Activated T-helper 2 cell treated with anti-CD3 and anti-CD28 coated beads, Interferon-gamma antibody, Interleukin-2, Interleukin-4, amounts not matched to agents 10 μg/mL and 5 μg/mL and 100 μg/mL, durations not matched to agents 14 hours and 24 hours and 36 hours (primary cell): ENCODE measurements around the gene EXTL1. TPM values are rescaled to one million over a fixed set of nuclear protein-coding genes. Genes with fewer than 3 reads are reported as not detected.

ENCODE experiments used
- DNase-seq: peaks from one replicate; pipeline ENCODE4 v3.0.0; 2021; ENCODE audit warnings: low spot score
- H3K27ac Mint-ChIP-seq: one replicate; pipeline ENCODE4 v1.8.0; 2021; ENCODE audit warnings: mixed read lengths
- H3K27me3 Mint-ChIP-seq: one replicate; pipeline ENCODE4 v1.8.0; 2021; ENCODE audit warnings: low read depth, mixed read lengths
- H3K36me3 Mint-ChIP-seq: one replicate; pipeline ENCODE4 v1.8.0; 2021; ENCODE audit warnings: low read depth, mixed read lengths
- H3K4me1 Mint-ChIP-seq: one replicate; pipeline ENCODE4 v1.8.0; 2021; ENCODE audit warnings: low read depth, mixed read lengths
- H3K4me3 Mint-ChIP-seq: one replicate; pipeline ENCODE4 v1.8.0; 2021; ENCODE audit warnings: low read depth, mild to moderate bottlenecking, moderate library complexity, mixed read lengths
- H3K9me3 Mint-ChIP-seq: one replicate; pipeline ENCODE4 v1.8.0; 2021; ENCODE audit warnings: mixed read lengths
- intact Hi-C: fragments of 100-400 bp; cut with micrococcal nuclease; formaldehyde crosslinking; loops from one replicate; pipeline ENCODE4 v1.15.1; 2023
- total RNA-seq: library from RNA; stranded (reverse); gene quantifications from 2 replicates; pipeline ENCODE4 v1.2.3, GENCODE V29; 2022

EXTL1 gene
- total RNA-seq, 1 donor from 2014 or later, result not detected

GRCh38 chr1:26032656-26033357 lies 11.2 kb downstream of the EXTL1 start:
- H3K9me3 Mint-ChIP-seq, result no peaks in the 10 kb centered on the region
- no peak for DNase-seq
- H3K4me3 Mint-ChIP-seq, result no peak overlapping the region
- peaks cover 28% of the 10 kb centered on the region for H3K27me3 Mint-ChIP-seq
- H3K4me1 Mint-ChIP-seq, result peaks cover 12% of the 10 kb centered on the region
- H3K36me3 Mint-ChIP-seq, result no peaks in the 10 kb centered on the region
- H3K27ac Mint-ChIP-seq, result no peak overlapping the region
- intact Hi-C loops, result no loop called here

DNA sequence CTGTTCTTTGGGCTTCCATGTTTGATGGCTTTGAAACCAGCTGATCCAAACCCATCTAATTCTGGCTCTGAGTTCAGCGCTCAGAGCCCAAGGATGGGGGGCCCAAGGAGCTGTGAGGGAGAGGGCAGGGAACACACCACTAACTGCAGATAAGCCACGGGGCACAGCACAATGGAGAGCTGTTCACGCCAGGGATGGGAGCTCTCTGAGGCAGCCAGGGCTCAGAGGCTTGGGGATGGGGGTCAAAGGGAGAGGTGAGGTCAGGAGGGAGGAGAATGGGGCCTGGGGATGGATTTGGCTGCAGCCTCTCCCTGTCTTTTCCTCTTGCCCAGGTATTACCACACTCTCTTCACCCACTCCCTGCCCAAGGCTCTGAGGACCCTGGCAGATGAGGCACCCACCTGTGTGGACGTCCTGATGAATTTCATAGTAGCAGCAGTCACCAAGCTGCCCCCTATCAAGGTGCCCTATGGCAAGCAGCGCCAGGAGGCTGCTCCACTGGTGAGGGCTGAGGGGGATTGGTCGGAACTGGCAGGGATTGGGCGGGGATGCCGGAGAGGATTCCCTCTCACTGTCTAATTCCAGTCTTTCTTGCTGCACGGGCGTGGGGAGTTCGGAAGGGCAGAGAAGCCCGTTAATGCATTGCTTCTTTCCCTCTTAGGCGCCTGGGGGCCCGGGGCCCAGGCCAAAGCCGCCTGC lies 13.1 kb downstream of the EXTL1 start:
- H3K4me3 Mint-ChIP-seq, result peak overlapping the region; percentile 94
- intact Hi-C loops, result loop anchor here (2.0 to 5.0 kb wide), 3 partner anchors 70 to 203 kb away; no protein-coding TSS in a partner anchor
- H3K27me3 Mint-ChIP-seq, result peaks cover 28% of the 10 kb centered on the region
- H3K4me1 Mint-ChIP-seq, result peaks cover 10% of the 10 kb centered on the region
- no peaks in the 10 kb centered on the region for H3K36me3 Mint-ChIP-seq
- DNase-seq, result no peak
- no peaks in the 10 kb centered on the region for H3K9me3 Mint-ChIP-seq
- no peak overlapping the region for H3K27ac Mint-ChIP-seq

- H3K27me3 Mint-ChIP-seq, result peaks cover 28% of the 10 kb centered on the region
- peaks cover 10% of the 10 kb centered on the region for H3K4me1 Mint-ChIP-seq
- peak; percentile 91 for DNase-seq
- H3K4me3 Mint-ChIP-seq, result peak overlapping the region; percentile 94
- H3K9me3 Mint-ChIP-seq, result no peaks in the 10 kb centered on the region
- H3K27ac Mint-ChIP-seq, result peak overlapping the region; percentile 60
- intact Hi-C loops, result loop anchor here (2.0 to 5.0 kb wide), 3 partner anchors 69 to 202 kb away; no protein-coding TSS in a partner anchor
- H3K36me3 Mint-ChIP-seq, result no peaks in the 10 kb centered on the region
Observed at GRCh38 chr1:26035203-26035958, 13.8 kb downstream of the EXTL1 start.

DNA sequence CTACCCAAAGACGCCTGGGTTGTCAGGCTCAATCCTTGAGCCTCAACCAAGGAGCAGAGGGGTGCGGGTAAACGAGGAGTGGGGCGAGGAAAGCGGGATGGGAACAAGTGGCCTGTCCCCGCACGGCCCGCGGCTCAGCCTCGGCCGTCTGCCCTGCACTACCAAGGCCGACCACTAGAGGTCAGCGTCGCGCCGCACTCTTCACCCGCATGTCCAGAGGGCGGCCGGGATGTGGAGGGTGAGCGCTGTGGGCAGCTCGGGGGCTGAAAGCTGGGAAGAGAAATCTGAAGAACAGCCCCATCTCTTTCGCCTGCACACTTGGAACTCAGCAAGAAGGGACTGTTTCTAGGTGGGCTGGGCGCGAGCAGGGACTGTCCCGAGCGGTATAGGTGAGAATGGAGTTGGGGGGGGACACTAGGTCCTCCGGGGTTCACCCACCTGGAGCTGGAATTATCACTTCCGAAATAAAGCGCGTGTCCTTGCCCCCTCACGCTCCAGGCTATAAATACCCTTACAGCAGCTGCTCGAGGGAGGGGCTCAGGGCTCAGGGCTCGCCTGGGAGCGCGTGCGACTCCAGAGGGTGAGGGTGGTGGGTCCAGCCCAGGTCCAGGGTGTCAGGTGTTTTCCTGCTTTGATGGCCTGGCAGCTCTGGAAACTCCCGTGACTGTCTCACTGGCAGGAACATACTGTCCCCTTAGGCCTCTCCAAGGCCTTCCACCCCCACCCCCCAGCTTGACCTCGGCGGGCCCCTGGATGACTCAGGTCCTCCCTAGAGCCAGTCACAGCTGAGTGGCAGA lies 14.6 kb downstream of the EXTL1 start:
- H3K9me3 Mint-ChIP-seq, result no peaks in the 10 kb centered on the region
- peaks cover 10% of the 10 kb centered on the region for H3K4me1 Mint-ChIP-seq
- H3K36me3 Mint-ChIP-seq, result no peaks in the 10 kb centered on the region
- peak; percentile 74 for DNase-seq
- intact Hi-C loops, result loop anchor here (2.0 to 5.0 kb wide), 4 partner anchors 69 to 201 kb away; partner anchors contain the start of genes C1orf232 and ZNF593
- no peak overlapping the region for H3K27ac Mint-ChIP-seq
- peaks cover 25% of the 10 kb centered on the region for H3K27me3 Mint-ChIP-seq
- peak overlapping the region; percentile 94 for H3K4me3 Mint-ChIP-seq

GRCh38 chr1:26036756-26037281 lies 15.2 kb downstream of the EXTL1 start:
- no peak overlapping the region for H3K27ac Mint-ChIP-seq
- intact Hi-C loops, result loop anchor here (2.0 to 5.0 kb wide), 2 partner anchors 132 to 200 kb away; partner anchors contain the start of genes C1orf232 and ZNF593
- no peak overlapping the region for H3K4me3 Mint-ChIP-seq
- H3K27me3 Mint-ChIP-seq, result peaks cover 28% of the 10 kb centered on the region
- H3K4me1 Mint-ChIP-seq, result peaks cover 10% of the 10 kb centered on the region
- no peaks in the 10 kb centered on the region for H3K9me3 Mint-ChIP-seq
- no peaks in the 10 kb centered on the region for H3K36me3 Mint-ChIP-seq
- no peak for DNase-seq

DNA sequence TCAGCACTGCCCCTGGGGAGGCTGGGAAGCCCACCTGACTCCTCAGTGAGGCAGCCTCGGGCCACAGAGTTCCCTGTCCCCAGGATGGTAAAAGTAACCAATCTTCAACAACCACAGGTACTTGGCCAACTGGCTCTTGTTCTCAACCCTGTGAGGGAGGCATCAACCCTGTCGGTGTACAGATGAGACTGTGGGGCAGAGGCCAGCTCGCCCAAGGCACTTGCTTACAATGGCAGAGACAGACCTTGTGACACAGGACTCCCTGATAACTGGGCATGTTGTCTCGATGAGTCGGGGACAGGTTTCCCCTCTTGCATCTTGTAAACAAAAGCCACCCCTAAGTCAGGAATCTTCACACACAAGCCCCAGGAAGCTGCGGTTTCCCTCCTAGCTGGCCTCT lies 16.3 kb downstream of the EXTL1 start:
- H3K27ac Mint-ChIP-seq, result no peak overlapping the region
- no peak overlapping the region for H3K4me3 Mint-ChIP-seq
- intact Hi-C loops, result loop anchor here (2.0 to 5.0 kb wide), 2 partner anchors 131 to 199 kb away; partner anchors contain the start of genes C1orf232 and ZNF593
- DNase-seq, result no peak
- no peaks in the 10 kb centered on the region for H3K36me3 Mint-ChIP-seq
- H3K27me3 Mint-ChIP-seq, result peaks cover 24% of the 10 kb centered on the region
- H3K4me1 Mint-ChIP-seq, result peaks cover 10% of the 10 kb centered on the region
- H3K9me3 Mint-ChIP-seq, result no peaks in the 10 kb centered on the region

DNA sequence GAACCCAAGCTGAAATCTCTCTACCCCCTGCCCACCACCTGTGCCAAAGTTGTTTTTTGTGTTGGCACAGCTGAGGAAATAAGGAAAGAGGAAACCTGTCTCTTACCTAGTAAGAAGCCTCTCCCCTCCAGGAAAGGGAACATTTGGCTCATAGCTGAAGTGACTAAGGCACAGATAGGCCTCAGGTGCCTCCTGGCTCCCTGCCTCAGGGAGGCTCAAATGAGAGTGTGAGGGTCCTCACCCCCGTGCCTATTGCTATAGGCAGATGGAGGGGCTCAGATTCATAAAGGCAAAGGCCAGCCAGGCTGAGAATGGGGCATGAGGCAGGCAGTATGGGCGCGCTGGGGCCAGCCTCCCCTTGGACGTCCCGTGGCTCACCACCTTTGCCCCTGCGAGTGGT lies 16.9 kb downstream of the EXTL1 start:
- intact Hi-C loops, result loop anchor here (5.0 kb wide), 1 partner anchor 199 kb away; no protein-coding TSS in a partner anchor
- no peaks in the 10 kb centered on the region for H3K36me3 Mint-ChIP-seq
- no peaks in the 10 kb centered on the region for H3K9me3 Mint-ChIP-seq
- no peak overlapping the region for H3K4me3 Mint-ChIP-seq
- DNase-seq, result no peak
- peaks cover 29% of the 10 kb centered on the region for H3K27me3 Mint-ChIP-seq
- no peak overlapping the region for H3K27ac Mint-ChIP-seq
- peaks cover 10% of the 10 kb centered on the region for H3K4me1 Mint-ChIP-seq

DNA sequence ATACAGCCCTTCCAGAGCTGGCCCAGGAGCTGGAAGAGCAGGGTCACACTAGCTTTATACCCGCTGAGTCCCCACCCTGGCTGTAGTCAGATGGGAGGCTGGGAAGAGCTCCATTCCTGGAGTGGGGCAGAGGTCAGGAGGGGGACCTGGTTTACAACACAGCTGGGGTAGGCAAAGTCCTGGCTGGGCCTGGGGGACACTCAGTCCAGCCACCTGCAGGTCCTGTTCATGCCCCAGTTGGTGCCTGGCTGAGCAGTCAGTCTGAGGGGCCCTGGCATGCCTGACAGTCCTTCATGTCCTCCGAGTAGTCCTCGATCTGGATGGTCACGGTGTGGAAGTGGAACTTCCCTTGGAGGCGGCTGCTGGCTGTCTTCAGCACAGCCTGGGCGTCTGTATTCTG lies 17.3 kb downstream of the EXTL1 start:
- H3K4me1 Mint-ChIP-seq, result peaks cover 10% of the 10 kb centered on the region
- no peak overlapping the region for H3K27ac Mint-ChIP-seq
- H3K27me3 Mint-ChIP-seq, result peaks cover 31% of the 10 kb centered on the region
- intact Hi-C loops, result loop anchor here (5.0 kb wide), 1 partner anchor 198 kb away; no protein-coding TSS in a partner anchor
- no peak overlapping the region for H3K4me3 Mint-ChIP-seq
- H3K9me3 Mint-ChIP-seq, result no peaks in the 10 kb centered on the region
- no peaks in the 10 kb centered on the region for H3K36me3 Mint-ChIP-seq
- DNase-seq, result no peak

DNA sequence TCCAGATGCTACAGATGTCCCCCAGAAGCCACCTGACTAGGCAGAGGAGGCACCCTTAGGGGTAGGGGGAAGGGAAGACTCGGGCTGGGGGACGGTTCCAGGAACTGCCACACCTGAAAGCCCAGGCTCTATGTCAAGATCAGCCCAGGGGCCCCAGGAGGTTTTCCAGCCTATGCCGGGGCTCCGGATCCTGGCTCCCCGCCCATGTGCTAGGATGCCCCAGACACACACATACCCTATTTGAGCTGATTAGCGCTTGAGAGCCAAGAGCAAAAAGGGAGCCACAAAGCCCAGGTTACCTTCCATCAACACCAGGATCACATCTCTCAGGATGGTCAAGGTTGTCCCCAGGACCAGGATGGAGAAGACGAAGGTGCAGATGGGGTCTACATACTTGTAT lies 19.8 kb downstream of the EXTL1 start:
- H3K36me3 Mint-ChIP-seq, result no peaks in the 10 kb centered on the region
- DNase-seq, result no peak
- intact Hi-C loops, result loop anchor here (10.0 kb wide), 1 partner anchor 363 kb away; no protein-coding TSS in a partner anchor
- H3K9me3 Mint-ChIP-seq, result no peaks in the 10 kb centered on the region
- H3K4me1 Mint-ChIP-seq, result no peaks in the 10 kb centered on the region
- H3K4me3 Mint-ChIP-seq, result no peak overlapping the region
- H3K27ac Mint-ChIP-seq, result no peak overlapping the region
- peaks cover 36% of the 10 kb centered on the region for H3K27me3 Mint-ChIP-seq

DNA sequence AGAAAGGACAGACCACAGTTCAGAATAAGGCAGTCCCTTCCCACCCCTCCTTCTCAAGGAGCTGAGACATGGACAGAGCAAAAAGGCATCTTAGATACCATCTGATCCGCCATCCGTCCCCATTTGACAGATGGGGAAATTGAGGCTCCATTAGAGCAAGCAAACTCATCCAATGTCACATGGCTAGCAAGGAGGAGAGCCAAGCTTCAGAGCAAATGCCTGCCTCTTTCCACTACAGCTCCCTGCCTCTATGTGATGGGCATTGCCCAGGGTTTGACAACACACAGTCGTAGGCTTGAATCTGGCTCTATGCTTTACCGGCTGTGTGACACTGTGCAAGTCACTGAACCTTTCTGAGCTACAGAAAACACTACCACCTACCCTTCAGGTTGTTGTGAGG lies 20.4 kb downstream of the EXTL1 start:
- no peak for DNase-seq
- Mint-ChIP-seq H3K9me3 (no peaks in the 10 kb centered on the region), H3K27me3 (peaks cover 41% of the 10 kb centered on the region), H3K4me1 (no peaks in the 10 kb centered on the region), H3K36me3 (no peaks in the 10 kb centered on the region), H3K27ac (no peak overlapping the region), H3K4me3 (no peak overlapping the region)
- intact Hi-C loops, result loop anchor here (10.0 kb wide), 1 partner anchor 363 kb away; no protein-coding TSS in a partner anchor

- no peaks in the 10 kb centered on the region for H3K36me3 Mint-ChIP-seq
- no peak for DNase-seq
- intact Hi-C loops, result loop anchor here (10.0 kb wide), 1 partner anchor 361 kb away; no protein-coding TSS in a partner anchor
- H3K4me1 Mint-ChIP-seq, result no peaks in the 10 kb centered on the region
- H3K4me3 Mint-ChIP-seq, result no peak overlapping the region
- no peaks in the 10 kb centered on the region for H3K9me3 Mint-ChIP-seq
- H3K27me3 Mint-ChIP-seq, result peaks cover 54% of the 10 kb centered on the region
- H3K27ac Mint-ChIP-seq, result no peak overlapping the region
Observed at GRCh38 chr1:26043765-26044164, 22.2 kb downstream of the EXTL1 start.
